Skin epidermis (tissue), 12 donors: ENCODE data around the gene CRYGS.
"Not testable (repeated sequence)": the region's sequence is repeated elsewhere in the genome, so short reads cannot be mapped to it uniquely, and the experiment has no call there.

ENCODE experiments used
- H3K27ac ChIP-seq, 21 experiments: fragments of 200-600 bp; sonication (generic) in 11 of 21; one replicate each; pipeline ENCODE4 v1.5.0; 2020; ENCODE audit warnings: mild to moderate bottlenecking in 3 of 21, inconsistent platforms in 2 of 21, moderate library complexity in 2 of 21
- H3K4me3 ChIP-seq, 7 experiments: fragments of 200-600 bp; sonication (generic) in 2 of 7; one replicate each; pipeline ENCODE4 v1.5.0; 2020; ENCODE audit warnings: inconsistent platforms in 2 of 7, mild to moderate bottlenecking in 2 of 7, moderate library complexity in 1 of 7

The CRYGS gene

DNA sequence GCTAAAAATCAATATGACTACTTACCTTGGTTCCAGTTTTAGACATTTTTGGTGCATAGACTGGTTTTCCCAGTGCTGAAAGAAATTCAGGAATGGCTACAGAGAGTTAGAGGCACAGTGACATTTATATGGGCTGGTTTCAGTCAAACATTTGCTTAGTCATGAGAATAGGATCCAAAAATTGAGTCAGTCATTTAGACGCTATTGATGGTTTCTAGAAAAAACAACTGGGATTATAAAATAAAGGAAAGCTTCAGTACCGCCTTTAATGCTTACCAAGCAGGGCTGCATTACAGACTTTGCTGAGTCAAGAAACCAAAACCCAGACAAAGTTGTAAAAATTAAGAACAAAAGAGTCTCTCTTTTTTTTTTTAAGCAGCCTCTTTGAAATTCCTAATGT lies at the start of gene CRYGS:
CRYGS (minus strand) TSS at position 100 of the 400 bp plus-strand sequence; CDS start at position 46, 54 bp downstream.
- Histone ChIP-seq H3K27ac (no peak within 1 kb of the TSS), H3K4me3 (no peak within 1 kb of the TSS)

DNA sequence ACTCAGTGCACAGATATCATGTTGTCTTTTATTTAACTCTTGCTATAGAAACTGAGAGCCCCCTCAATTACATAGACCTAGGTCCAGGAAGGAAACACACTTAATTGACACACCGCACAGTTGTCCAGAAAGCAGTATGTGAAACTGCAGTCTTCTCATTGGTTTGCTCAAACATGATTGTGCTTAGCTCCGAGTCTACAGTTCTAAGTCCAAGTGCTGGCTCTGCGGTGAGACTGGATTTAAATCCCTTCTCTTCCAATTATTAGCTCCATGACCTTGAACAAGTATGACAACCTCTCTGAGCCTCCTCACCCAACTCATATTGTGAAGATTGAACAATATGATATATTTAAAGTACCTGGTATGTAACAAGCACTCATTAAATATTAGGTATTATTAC lies 49.7 kb upstream of the CRYGS start:
- H3K27ac ChIP-seq = no peak overlapping the region
- H3K4me3 ChIP-seq = no peak overlapping the region

DNA sequence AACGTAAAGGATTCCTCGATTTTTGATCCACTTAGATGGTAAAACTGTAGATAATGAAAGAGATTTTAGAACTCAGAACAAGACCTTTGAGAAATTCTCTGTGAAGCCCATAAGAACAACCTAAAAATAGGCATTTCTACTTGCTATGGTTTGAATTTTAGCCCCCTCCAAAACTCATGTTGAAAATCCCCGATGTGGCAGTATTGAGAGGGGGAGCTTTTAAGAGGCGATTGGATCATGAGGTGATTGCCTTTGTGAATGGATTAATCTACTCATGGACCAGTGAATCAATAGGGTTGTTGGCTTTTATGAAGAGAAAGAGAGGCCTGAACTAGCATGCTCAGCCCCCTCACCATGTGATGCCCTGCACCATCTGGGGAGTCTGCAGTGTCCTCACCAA lies 48.5 kb upstream of the CRYGS start:
- Histone ChIP-seq H3K27ac (no peak overlapping the region), H3K4me3 (no peak overlapping the region)

DNA sequence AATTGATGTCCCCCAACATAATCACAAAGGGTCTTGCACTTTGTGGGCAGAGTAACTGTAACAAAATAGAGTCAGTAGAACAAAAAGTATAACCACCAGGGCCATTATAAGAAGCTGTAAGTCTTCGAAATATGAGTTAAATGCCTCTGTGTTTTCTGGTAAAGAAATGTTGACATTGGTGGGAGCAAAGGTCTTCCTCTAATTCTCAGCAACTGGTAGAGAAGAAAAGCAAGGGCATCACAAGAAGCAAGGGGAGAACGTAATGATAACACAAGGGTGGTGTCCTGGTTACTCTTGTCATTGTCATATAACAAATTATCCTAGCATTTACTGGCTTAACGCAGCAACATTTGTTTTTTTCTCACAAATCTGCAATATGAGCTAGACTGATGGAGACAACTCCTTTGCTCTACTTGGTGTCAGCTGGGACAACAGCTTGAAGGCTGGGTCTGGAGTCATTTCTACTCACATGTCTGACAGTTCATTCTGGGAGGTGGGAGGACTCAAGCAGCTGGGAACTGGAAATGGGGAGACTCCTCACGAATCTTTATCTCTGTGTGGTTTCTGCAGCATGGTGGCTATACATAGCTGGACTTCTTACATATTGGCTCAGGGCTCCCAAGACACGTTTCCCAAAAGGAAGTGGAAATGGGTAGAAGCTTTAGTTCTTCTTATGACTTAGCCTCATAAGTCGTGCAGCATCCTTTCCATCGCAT lies 46.6 kb upstream of the CRYGS start:
- H3K27ac ChIP-seq = peak overlapping the region in 2 of 21 experiments; percentile 19 to 41

DNA sequence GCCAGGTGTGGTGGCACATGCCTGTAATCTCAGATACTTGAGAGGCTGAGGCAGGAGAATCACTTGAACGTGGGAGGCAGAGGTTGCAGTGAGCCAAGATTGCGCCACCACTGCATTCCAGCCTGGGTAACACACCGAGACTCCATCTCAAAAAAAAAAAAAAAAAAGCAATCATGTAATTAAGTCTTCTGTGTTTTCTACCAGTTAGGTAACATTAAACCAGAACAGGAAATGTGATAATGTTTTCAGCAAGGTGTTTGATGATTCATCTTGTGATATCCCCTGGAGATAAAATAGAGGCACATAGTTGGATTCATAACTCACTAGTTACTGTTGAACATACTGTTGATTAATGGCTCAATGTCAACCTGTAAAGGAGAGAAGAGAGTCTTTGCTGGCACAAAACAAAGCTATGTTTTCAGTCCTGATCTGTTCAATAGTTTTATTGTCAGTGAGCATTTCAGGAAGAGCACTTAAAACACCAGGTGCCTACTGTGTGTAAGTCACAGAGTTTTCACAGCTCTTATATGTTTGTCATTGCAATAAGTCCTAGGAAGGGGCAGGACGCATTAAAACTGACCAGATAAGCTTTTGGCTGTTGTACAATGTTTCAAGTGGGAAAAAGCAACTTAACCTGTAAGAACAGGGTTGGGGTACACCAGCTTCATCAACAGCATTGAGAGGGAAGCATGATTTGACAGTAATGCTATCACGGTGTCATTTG lies 45.8 kb upstream of the CRYGS start:
- peak overlapping the region in 3 of 21 experiments; percentile 19 to 52 (median 41) for H3K27ac ChIP-seq
- no peak overlapping the region for H3K4me3 ChIP-seq

More for the DNA sequence above, 46.6 kb upstream of the CRYGS start:
- no peak overlapping the region for H3K4me3 ChIP-seq

DNA sequence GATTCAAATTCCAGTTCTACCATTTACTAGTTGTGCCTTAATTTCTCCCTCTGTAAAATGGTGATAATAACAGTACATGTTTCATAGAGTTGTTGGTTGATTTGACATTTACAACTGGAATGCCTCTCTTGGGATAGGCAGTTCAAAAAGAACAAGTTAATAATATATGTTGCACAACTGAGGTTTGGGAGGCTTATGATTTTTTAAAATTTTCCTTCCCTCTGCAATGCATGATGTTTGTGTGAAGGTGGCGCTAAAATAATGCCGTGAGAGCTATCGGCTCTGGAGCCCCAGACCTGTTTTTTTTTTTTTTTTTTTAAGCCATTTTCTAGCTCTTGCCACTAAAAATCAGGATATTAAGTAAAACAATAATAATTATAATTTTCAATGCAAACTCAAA lies 44.9 kb upstream of the CRYGS start:
- Histone ChIP-seq H3K27ac (peak overlapping the region in 5 of 21 experiments; percentile 5 to 37 (median 29)), H3K4me3 (no peak overlapping the region)

DNA sequence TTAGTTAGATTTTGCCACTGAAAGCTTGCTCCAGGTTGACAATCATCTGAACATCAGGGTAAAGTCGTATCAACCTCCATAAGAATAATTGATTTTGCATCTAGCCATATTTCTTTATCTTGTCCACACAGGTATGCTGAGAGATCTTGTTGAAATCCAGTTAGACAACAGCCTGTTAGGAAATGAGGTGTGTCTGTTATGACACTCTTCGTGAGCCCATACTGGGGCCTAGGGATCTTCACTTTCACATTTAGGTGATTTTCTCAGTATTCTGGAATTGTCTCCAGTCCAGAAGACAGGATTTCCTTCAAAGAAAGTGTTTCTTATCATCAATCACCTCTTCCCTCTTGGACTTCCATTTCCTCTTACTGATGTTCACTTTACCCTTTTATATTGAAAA lies 44.5 kb upstream of the CRYGS start:
- H3K27ac ChIP-seq = peak overlapping the region in 7 of 21 experiments; percentile 5 to 54 (median 29)
- no peak overlapping the region for H3K4me3 ChIP-seq

DNA sequence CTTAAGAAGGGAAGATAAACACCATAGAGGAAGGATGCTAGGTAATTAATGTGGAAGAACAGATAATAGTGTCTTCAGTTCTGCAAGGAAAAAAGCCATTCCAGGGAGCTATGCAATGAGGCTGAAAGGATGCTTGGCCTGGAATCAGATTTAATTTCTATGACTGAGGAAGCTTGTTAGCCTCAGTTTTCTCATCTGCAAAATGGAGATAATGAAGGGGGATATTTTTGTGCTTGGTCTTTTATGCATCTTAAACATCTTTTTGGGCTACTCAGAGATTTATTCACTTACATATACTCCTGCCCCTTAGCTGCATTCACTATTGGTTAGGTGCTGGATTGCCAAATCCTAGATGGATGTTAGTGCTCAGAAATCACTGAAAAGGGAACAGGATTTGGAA lies 43.0 kb upstream of the CRYGS start:
- no peak overlapping the region for H3K4me3 ChIP-seq
- H3K27ac ChIP-seq = no peak overlapping the region

DNA sequence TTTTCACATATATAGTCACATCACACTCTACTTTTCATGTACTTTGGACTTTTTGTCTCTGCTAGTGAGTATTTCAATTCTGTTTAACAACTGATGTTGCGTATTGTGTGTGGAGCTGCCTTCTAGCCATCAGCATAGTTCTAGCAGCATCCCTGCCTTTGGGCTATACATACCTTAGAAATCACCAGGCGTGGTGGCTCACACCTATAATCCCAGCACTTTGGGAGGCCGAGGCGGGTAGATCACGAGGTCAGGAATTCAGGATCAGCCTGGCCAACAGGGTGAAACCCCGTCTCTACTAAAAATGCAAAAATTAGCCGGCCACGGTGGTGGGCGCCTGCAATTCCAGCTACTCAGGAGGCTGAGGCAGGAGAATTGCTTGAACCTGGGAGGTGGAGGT lies 42.1 kb upstream of the CRYGS start:
- H3K27ac ChIP-seq, H3K4me3 ChIP-seq: not testable (repeated sequence)

DNA sequence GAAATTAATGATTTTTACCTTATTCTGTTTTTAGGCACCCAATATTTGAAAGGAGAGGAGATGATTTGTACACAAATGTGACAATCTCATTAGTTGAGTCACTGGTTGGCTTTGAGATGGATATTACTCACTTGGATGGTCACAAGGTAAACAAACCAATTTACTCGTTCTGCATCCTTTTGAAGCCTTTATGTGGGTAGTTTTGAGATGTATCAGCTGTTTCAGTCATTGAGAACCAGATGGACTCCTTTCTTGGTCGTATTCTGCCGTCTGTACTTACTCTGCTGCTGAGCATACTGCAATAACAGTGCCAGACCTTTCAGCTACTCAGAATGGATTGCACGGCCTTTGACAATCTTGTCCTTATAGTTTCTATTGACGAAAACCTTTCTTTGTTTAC lies 39.7 kb upstream of the CRYGS start:
- no peak overlapping the region for H3K4me3 ChIP-seq
- H3K27ac ChIP-seq = no peak overlapping the region

DNA sequence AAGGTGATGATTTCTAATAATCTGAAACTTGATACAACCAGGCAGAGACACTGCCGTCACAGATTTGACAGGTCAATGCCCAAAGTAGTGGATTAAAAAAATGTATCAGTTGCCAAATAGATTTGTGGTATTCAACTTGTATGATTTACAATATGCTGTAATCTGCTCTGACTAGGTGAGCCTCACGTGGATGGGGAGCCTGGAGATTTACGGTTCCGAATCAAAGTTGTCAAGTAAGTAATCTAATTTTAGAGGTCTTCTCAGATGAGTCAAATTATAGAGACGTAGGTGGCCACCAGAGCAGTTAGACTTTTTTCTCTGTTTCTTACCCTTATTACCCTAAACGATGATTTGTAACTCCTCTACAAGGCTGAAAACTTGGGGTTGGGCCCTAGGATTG lies 38.4 kb upstream of the CRYGS start:
- Histone ChIP-seq H3K4me3 (no peak overlapping the region), H3K27ac (no peak overlapping the region)

DNA sequence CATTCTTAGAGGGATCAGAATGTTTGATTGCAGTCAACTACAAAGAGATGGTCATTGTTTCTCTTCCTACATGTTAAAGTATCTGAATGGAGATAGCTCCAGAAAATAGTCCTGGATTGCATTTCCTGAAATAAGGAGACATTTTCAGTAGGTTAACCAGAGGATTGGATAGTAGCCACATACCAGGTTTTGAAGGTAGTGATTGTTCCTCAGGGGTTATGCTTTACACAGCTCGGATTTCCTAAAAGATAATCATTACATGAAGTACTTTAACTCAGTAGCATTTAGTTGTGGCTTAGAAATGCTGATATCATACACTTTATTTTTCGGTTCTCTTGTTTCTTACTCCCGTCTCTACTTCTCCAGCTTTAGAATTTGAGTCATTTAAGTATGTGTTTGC lies 36.6 kb upstream of the CRYGS start:
- Histone ChIP-seq H3K4me3 (no peak overlapping the region), H3K27ac (no peak overlapping the region)

DNA sequence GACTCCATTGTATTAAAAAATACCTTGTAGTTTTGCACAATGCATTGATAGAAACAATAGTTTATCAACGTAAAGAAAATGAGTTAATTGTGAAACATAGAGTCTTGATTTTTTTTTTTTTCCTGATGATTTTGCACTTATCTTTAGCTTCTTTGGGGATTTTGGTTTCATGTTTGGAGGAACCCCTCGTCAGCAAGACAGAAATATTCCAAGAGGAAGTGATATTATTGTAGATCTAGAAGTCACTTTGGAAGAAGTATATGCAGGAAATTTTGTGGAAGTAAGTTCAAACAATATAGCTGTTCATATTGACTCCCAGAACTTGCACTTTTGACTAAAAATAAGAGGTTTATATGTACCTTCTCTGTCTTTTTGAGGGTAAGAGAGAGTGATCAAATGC lies 33.3 kb upstream of the CRYGS start:
- H3K4me3 ChIP-seq = no peak overlapping the region
- no peak overlapping the region for H3K27ac ChIP-seq

DNA sequence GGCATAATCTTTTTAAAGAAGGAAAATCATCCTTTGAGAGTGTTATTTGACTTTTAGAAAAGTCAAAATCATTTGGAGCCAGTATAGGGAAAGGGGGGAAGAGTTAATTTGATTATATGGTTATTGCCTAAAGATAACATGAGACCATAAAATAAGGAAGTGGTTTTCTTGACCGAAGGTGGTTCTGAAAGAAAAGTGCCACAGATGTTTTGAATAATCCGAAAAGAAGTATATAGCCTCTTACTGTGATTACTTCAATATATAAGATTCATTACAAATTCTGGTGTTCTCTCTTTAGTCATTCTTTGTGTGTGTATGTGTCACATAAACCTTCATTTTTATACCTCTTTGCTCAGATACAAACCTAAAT lies 27.4 kb upstream of the CRYGS start:
- H3K4me3 ChIP-seq = peak overlapping the region in 6 of 7 experiments; percentile 65 to 96 (median 81)
- H3K27ac ChIP-seq = peak overlapping the region in 4 of 21 experiments; percentile 90 to 95 (median 95)

DNA sequence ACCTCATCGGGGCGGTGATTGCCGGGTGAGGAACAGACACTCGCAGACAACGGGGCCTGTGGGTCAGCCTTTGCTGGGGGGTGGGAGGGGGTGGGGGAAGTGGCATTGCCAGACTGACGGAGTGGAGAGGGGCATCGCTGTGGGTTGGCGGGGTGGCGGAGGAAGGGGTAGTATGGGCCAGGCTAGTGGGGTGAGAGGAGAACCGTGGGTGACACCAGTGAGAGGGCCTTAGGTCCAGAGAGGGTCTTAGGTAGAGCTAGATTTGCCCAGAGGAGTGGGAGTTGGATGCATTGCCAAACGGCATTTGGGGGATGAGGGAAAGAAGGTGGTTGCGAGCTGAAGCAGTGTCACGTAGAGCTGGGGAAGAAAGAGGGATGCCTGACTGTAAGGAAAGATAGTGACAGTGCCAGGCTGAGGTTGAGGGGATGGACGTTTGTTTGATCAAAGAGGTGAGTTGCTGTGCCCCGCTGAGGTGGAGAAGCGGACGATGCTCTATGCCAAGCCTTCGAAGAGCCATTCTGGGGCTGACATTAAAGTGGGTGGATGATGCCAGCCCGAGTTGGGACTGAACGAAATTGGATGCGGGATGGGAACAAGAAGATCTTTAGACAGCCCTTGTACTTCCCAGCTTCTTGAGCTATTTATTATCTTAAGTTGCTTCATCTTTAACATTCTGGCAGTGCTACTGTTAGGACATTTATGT lies 26.9 kb upstream of the CRYGS start:
- Histone ChIP-seq H3K4me3 (peak overlapping the region; percentile 65 to 96 (median 84)), H3K27ac (peak overlapping the region; percentile 71 to 97 (median 95))

DNA sequence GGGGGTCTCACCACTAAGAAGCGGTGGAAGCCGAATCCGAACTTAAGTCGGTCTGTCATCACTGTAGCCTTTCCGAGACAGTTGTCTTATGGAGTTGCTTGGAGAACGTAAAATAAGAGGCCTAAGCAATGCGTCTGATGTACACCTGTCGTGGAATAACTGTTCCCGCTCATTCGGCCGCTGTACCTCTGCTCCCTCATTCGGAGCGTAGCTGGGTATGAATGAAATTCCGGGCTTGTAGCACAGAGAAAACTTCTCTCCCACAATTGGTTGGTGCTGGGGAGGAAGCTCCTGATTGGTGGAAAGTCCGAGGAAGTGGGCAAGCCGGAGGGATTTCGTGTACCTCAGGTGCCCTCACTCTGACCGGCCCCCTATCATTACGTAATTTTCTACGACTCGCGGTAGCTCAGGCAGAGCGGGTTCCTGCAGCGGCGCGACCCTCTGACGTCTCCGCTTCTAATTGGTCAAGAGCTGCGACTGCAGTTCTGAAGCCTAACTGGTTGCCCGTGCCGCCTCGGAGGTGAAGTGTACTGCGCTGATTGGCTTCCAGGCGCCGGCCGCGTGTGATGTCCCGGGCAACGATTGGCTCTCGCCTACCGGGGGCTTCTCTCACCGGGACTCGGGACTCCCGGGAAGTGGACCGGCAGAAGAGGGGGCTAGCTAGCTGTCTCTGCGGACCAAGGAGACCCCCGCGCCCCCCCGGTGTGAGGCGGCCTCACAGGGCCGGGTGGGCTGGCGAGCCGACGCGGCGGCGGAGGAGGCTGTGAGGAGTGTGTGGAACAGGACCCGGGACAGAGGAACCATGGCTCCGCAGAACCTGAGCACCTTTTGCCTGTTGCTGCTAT lies 26.1 kb upstream of the CRYGS start, which contains the start of gene DNAJB11:
DNAJB11 (plus strand) TSS at position 625 of the 845 bp plus-strand sequence; CDS start at position 803, 178 bp downstream.
- peak within 1 kb of the TSS; percentile 65 to 96 (median 84) for H3K4me3 ChIP-seq
- peak within 1 kb of the TSS; percentile 71 to 97 (median 95) for H3K27ac ChIP-seq

DNA sequence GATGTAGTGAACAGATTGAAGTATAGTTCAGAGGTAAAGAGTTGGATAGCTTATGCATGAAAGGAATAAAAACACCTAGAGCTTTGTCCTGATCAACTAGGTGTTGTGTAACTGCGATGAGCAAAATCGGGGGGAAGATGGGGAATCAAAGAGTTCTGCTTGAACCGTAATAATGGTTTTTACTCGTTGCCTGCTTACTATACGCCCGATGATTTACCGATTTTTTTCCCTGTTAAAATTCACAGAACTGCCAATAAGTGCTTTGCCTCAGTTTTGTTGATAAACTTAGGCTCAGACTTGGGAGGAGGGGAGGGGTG lies 25.6 kb upstream of the CRYGS start:
- peak overlapping the region in 15 of 21 experiments; percentile 10 to 91 (median 50) for H3K27ac ChIP-seq
- H3K4me3 ChIP-seq = peak overlapping the region; percentile 41 to 96 (median 78)

DNA sequence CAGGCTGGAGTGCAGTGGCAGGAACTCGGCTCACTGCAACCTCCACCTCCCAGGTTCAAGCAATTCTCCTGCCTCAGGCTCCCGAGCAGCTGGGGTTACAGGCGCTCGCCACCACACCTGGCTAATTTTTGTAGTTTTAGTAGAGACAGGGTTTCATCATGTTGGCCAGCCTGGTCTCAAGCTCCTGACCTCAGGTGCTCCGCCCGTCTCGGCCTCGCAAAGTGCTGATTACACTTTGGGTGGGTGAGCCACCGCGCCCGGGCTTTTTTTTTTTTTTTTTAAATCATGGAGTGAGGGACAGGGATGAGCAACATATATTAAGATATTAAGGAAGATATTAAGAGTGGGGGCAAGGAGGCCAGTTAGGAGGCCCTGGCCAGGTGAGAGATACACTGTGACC lies 25.2 kb upstream of the CRYGS start:
- Histone ChIP-seq H3K4me3 (peak overlapping the region in 2 of 7 experiments; percentile 65 to 94), H3K27ac (peak overlapping the region in 4 of 21 experiments; percentile 10 to 86 (median 55))

DNA sequence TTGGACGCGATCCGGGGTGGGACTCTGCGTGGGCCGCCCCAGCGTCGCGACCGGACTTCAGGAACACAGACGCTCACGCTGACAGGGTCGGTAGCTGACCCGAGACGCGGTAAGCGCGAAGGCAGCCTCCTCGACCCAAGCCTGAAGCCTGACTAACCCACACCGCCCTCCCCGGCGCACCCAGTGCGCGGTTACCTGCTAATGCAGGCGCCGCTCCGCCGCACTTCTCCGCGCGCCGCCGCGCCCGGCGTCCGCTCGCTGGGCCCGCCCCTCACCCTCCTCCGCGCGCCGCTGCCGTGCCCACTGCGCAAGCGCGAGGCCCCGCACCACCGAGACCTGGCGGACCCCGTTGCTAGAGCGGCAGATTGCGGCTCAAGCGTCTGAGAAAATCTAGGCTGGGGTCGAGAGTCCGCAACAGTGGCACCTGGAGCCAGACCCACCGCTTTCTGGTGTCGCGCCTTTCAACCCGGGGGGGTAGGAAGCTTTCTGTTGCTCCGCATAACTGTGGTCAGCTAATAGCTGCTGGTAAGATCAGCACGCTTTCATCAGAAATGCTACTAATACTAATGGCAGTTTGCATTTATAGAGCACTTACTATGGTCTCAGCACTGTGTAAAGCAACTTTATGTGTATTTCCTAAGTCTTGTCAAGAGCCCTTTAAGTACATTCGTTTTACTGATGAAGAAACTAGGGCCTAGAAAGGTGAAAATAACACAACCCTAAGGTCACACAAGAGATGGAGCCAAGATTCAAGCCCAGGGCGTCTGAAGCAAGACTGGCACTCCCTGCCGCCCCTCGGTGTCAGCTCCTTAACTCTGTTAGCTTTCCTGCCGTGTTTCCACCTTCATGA lies 23.1 kb upstream of the CRYGS start, which contains the start of gene TBCCD1:
TBCCD1 (minus strand) TSS at position 268 of the 850 bp plus-strand sequence. CDS start 3,010 bp downstream, outside the sequence.
- Histone ChIP-seq H3K27ac (peak within 1 kb of the TSS; percentile 63 to 96 (median 91)), H3K4me3 (peak within 1 kb of the TSS; percentile 58 to 95 (median 85))
